ENCODE results near the gene CABLES2. TPM values are rescaled to one million over a fixed set of nuclear protein-coding genes. Genes with fewer than 3 reads are reported as not detected.

Gene CABLES2
- total and polyA plus RNA-seq, 2 donors (not counting 3 experiments of a cell fraction or from before 2014, with no cell fraction given): 7.8 to 9.9 TPM

GRCh38 chr20:62367136-62367632 lies 39.9 kb downstream of the CABLES2 start, which contains the start of gene LAMA5:
LAMA5 (minus strand) TSS chr20:62367312; CDS start chr20:62367245, 67 bp downstream.
- CTCF ChIA-PET: interaction anchor here (2.3 to 9.9 kb wide), 5 partner anchors 9 to 65 kb away, joined by 8 to 179 read pairs (median 13); partner anchors contain the start of gene ADRM1
- Histone ChIP-seq H3K27ac (ENCODE audit: insufficient read depth, low read depth, low read length) (peak within 1 kb of the TSS; percentile 21), H2AFZ (ENCODE audit: low read depth, low read length) (peak within 1 kb of the TSS; percentile 61), H3K9ac (replicated peaks; ENCODE audit: extremely low read depth, insufficient read depth, low read length) (peak within 1 kb of the TSS; percentile 71), H3K4me2 (ENCODE audit: insufficient read depth, low read length) (peak within 1 kb of the TSS; percentile 61), H3K4me3 (replicated peaks in 1 of 3; ENCODE audit: insufficient read depth in 1 of 3, low read depth in 1 of 3, low read length in 3 of 3) (peak within 1 kb of the TSS; percentile 41 to 71 (median 60)), H3K4me1 (ENCODE audit: control insufficient read depth, extremely low read depth, insufficient read depth, low read length) (peaks cover 48% of the 10 kb centered on the region), H3K9me1 (replicated peaks; ENCODE audit: control insufficient read depth, extremely low read depth, insufficient read depth, low read length) (no peaks in the 10 kb centered on the region), H4K20me1 (replicated peaks; ENCODE audit: control insufficient read depth, extremely low read depth, insufficient read depth, low read length) (no peaks in the 10 kb centered on the region), H3K9me3 (replicated peaks; ENCODE audit: control insufficient read depth, insufficient read depth, low read length) (no peaks in the 10 kb centered on the region), H3K27me3 (ENCODE audit: control insufficient read depth in 2 of 2, insufficient read depth in 2 of 2, low read length in 2 of 2) (no peaks in the 10 kb centered on the region), H3K79me2 (ENCODE audit: control insufficient read depth, insufficient read depth, low read length) (peaks cover 46% of the 10 kb centered on the region), H3K36me3 (ENCODE audit: control insufficient read depth in 2 of 2, extremely low read depth in 1 of 2, insufficient read depth in 2 of 2, low read length in 2 of 2) (no peaks in the 10 kb centered on the region)
- no peak for DNase-seq (ENCODE audit: low read depth, low spot score)
- dilution Hi-C loops (cut with MboI; ENCODE audit: extremely low pct_ligation_motif_present, low sequenced_read_pairs) (no loop called here), intact Hi-C loops (cut with micrococcal nuclease) (no loop called here)
- TF ChIP-seq POLR2AphosphoS5 (IDR thresholded peaks at IDR 0.05; ENCODE audit: insufficient read depth, low read depth, low read length) (peak; percentile 82), MYC (IDR thresholded peaks at IDR 0.05; ENCODE audit: low read depth, low read length) (no peak)
- no TSS peak for BruUV-seq (replicated peaks)
- POLR2A ChIA-PET: no interaction called here
- no peak for FAIRE-seq

DNA sequence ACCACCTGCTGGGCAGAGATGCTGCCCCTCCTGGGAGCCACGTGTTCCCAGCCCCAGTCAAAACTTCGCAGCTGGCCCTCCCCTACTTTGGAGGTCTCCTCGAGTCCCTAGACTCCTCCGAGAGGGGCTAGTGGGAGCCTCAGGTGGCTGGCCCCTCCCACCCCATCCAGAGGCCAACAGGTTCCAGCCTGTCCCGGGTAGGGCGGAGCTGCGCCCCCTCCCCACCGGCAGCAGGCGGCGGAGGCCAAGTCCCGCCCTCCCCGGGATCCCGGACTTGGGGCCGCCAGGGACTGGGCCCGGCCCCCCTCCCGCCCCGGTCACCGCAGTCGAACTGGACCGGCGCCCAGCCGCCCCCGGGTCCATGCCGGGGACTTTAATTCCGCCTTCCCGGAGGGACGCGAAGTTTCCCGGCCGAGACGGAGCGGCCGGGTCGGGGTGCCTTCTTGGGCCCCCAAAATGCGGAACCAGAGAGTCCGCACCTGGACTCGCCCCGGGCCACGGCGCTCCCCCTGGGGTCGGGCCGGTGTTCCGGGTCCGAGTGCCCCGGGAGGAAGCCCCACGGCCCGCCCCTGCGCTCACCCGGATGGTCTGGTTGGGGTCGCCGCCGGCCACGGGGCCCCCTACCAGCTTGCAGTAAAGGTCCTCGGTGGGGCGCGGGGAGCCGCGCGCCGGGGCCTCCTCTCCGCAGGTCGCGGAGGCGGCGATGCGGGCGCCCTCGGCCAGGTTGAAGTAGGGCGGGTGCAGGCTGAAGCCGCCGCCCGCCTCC lies 40.5 kb downstream of the CABLES2 start:
- intact Hi-C loops (cut with micrococcal nuclease): no loop called here
- H4K20me1 ChIP-seq (replicated peaks; ENCODE audit: control insufficient read depth, extremely low read depth, insufficient read depth, low read length): no peaks in the 10 kb centered on the region

More for the DNA sequence above, 40.5 kb downstream of the CABLES2 start:
- TF ChIP-seq GATA2 (IDR thresholded peaks at IDR 0.05; ENCODE audit: insufficient read depth, insufficient read length, low read depth, low read length) (no peak), POLR2AphosphoS5 (IDR thresholded peaks at IDR 0.05; ENCODE audit: insufficient read depth, low read depth, low read length) (no peak), JUN (IDR thresholded peaks at IDR 0.05; ENCODE audit: borderline replicate concordance, insufficient read depth, insufficient read length, low read depth) (no peak), MYC (IDR thresholded peaks at IDR 0.05; ENCODE audit: low read depth, low read length) (no peak), POLR2A (IDR thresholded peaks at IDR 0.05; ENCODE audit: low read depth, low read length) (no peak), EZH2 (IDR thresholded peaks at IDR 0.05; ENCODE audit: borderline replicate concordance, low read depth, low read length, severe bottlenecking) (no peak), FOS (IDR thresholded peaks at IDR 0.05; ENCODE audit: borderline replicate concordance, insufficient read depth, low read length) (no peak)
- TF ChIP-seq, protein P1, sequence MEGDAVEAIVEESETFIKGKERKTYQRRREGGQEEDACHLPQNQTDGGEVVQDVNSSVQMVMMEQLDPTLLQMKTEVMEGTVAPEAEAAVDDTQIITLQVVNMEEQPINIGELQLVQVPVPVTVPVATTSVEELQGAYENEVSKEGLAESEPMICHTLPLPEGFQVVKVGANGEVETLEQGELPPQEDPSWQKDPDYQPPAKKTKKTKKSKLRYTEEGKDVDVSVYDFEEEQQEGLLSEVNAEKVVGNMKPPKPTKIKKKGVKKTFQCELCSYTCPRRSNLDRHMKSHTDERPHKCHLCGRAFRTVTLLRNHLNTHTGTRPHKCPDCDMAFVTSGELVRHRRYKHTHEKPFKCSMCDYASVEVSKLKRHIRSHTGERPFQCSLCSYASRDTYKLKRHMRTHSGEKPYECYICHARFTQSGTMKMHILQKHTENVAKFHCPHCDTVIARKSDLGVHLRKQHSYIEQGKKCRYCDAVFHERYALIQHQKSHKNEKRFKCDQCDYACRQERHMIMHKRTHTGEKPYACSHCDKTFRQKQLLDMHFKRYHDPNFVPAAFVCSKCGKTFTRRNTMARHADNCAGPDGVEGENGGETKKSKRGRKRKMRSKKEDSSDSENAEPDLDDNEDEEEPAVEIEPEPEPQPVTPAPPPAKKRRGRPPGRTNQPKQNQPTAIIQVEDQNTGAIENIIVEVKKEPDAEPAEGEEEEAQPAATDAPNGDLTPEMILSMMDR (IDR thresholded peaks at IDR 0.05; ENCODE audit: extremely low read depth in 1 of 2, insufficient read depth in 1 of 2, low read depth in 1 of 2, low read length in 2 of 2): no peak
- TF ChIP-seq, protein P2, sequence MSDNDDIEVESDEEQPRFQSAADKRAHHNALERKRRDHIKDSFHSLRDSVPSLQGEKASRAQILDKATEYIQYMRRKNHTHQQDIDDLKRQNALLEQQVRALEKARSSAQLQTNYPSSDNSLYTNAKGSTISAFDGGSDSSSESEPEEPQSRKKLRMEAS (IDR thresholded peaks at IDR 0.05; ENCODE audit: insufficient read depth, insufficient read length): no peak
- Histone ChIP-seq H3K4me2 (ENCODE audit: insufficient read depth, low read length) (peak overlapping the region; percentile 57), H3K9ac (replicated peaks; ENCODE audit: extremely low read depth, insufficient read depth, low read length) (peak overlapping the region; percentile 71), H3K27me3 (ENCODE audit: control insufficient read depth in 2 of 2, insufficient read depth in 2 of 2, low read length in 2 of 2) (no peaks in the 10 kb centered on the region), H3K9me3 (replicated peaks; ENCODE audit: control insufficient read depth, insufficient read depth, low read length) (no peaks in the 10 kb centered on the region), H3K36me3 (ENCODE audit: control insufficient read depth in 2 of 2, extremely low read depth in 1 of 2, insufficient read depth in 2 of 2, low read length in 2 of 2) (no peaks in the 10 kb centered on the region), H3K27ac (ENCODE audit: insufficient read depth, low read depth, low read length) (peak overlapping the region; percentile 21), H3K9me1 (replicated peaks; ENCODE audit: control insufficient read depth, extremely low read depth, insufficient read depth, low read length) (no peaks in the 10 kb centered on the region), H3K4me1 (ENCODE audit: control insufficient read depth, extremely low read depth, insufficient read depth, low read length) (peaks cover 50% of the 10 kb centered on the region), H3K79me2 (ENCODE audit: control insufficient read depth, insufficient read depth, low read length) (peaks cover 51% of the 10 kb centered on the region), H3K4me3 (replicated peaks in 1 of 3; ENCODE audit: insufficient read depth in 1 of 3, low read depth in 1 of 3, low read length in 3 of 3) (peak overlapping the region; percentile 41 to 71 (median 60)), H2AFZ (ENCODE audit: low read depth, low read length) (no peak overlapping the region)
- FAIRE-seq (no peak), DNase-seq (ENCODE audit: low read depth, low spot score) (no peak)
- BruUV-seq (replicated peaks): no TSS peak
- CTCF ChIA-PET: interaction anchor here (1.3 to 9.9 kb wide), 5 partner anchors 9 to 66 kb away, joined by 4 to 179 read pairs (median 6); partner anchors contain the start of gene RPS21
- POLR2A ChIA-PET: no interaction called here
- dilution Hi-C loops (cut with MboI; ENCODE audit: extremely low pct_ligation_motif_present, low sequenced_read_pairs): no loop called here
